ENCODE results near the gene TPSAB1.
"Not testable (repeated sequence)": the region's sequence is repeated elsewhere in the genome, so short reads cannot be mapped to it uniquely, and the experiment has no call there.

GRCh38 chr16:1228227-1228626 is 12.3 kb upstream of the TPSAB1 start:
- TF ChIP-seq CTCF (IDR thresholded peaks at IDR 0.05; ENCODE audit: extremely low read depth in 1 of 2, insufficient read depth in 1 of 2, low read depth in 1 of 2, low read length in 2 of 2); FOS (IDR thresholded peaks at IDR 0.05; ENCODE audit: borderline replicate concordance, insufficient read depth, low read length); GATA2 (IDR thresholded peaks at IDR 0.05; ENCODE audit: insufficient read depth, insufficient read length, low read depth, low read length); JUN (IDR thresholded peaks at IDR 0.05; ENCODE audit: borderline replicate concordance, insufficient read depth, insufficient read length, low read depth); EZH2 (IDR thresholded peaks at IDR 0.05; ENCODE audit: borderline replicate concordance, low read depth, low read length, severe bottlenecking); POLR2A (IDR thresholded peaks at IDR 0.05; ENCODE audit: low read depth, low read length); POLR2AphosphoS5 (IDR thresholded peaks at IDR 0.05; ENCODE audit: insufficient read depth, low read depth, low read length); MYC (IDR thresholded peaks at IDR 0.05; ENCODE audit: low read depth, low read length): not testable (repeated sequence)
- TF ChIP-seq, protein P1, sequence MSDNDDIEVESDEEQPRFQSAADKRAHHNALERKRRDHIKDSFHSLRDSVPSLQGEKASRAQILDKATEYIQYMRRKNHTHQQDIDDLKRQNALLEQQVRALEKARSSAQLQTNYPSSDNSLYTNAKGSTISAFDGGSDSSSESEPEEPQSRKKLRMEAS (IDR thresholded peaks at IDR 0.05; ENCODE audit: insufficient read depth, insufficient read length): not testable (repeated sequence)
